ENCODE results near the gene ZNF827.

ZNF827 gene

DNA sequence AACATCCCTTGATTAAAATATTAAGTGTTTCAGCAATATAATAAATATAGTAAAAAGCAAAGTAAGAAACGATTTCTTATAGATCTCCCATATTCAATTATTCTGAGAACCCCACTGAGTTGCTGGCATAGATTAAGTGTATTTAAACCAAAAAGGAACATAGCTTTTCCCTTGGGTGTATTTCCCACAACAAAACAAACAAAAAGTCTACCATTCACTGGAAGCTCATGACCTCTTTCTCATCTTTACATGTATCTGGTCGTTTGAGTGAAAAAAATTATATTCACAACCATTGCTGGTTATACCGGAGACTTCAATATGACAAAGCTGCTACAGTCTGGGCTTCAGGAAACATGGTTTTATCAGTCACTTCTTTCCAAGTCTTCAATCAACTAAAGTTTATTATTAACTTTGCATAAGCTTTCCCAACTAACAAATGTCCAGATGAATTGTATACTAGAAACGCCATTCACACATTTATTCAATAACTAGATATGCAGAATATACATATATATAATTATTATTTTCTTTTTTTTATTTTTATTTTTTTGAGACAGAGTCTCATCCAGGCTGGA, 38.6 kb downstream of the ZNF827 start:
- TF ChIP-seq, protein P1, sequence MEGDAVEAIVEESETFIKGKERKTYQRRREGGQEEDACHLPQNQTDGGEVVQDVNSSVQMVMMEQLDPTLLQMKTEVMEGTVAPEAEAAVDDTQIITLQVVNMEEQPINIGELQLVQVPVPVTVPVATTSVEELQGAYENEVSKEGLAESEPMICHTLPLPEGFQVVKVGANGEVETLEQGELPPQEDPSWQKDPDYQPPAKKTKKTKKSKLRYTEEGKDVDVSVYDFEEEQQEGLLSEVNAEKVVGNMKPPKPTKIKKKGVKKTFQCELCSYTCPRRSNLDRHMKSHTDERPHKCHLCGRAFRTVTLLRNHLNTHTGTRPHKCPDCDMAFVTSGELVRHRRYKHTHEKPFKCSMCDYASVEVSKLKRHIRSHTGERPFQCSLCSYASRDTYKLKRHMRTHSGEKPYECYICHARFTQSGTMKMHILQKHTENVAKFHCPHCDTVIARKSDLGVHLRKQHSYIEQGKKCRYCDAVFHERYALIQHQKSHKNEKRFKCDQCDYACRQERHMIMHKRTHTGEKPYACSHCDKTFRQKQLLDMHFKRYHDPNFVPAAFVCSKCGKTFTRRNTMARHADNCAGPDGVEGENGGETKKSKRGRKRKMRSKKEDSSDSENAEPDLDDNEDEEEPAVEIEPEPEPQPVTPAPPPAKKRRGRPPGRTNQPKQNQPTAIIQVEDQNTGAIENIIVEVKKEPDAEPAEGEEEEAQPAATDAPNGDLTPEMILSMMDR (conservative IDR thresholded peaks at IDR 0.05): no peak
- no peak overlapping the region for H3K27ac ChIP-seq

- no peak overlapping the region for H3K27ac ChIP-seq
- TF ChIP-seq, protein P1 (conservative IDR thresholded peaks at IDR 0.05): no peak
These were observed 39.6 kb downstream of the ZNF827 start for GRCh38 chr4:145898926-145899531.

DNA sequence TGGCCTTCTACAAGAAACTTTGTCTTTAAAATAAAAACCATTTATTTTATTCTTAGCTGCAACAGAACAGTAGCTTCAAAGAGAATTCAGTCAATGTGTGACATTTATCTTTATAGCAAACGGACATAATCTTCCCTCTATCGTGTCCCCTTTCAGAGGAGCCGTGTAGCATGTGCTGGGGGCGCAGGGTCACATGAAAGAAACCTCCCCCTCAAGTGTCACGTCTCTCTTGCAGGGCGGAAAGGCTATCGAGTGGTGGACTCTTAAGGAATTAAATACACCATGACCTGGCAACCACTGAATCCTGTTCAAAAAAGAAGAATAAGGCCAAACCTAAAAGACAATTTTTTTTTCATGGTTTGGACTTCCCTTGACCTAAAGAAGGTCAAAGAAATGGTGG, 40.2 kb downstream of the ZNF827 start:
- TF ChIP-seq, protein P1 (conservative IDR thresholded peaks at IDR 0.05): no peak
- H3K27ac ChIP-seq: no peak overlapping the region

DNA sequence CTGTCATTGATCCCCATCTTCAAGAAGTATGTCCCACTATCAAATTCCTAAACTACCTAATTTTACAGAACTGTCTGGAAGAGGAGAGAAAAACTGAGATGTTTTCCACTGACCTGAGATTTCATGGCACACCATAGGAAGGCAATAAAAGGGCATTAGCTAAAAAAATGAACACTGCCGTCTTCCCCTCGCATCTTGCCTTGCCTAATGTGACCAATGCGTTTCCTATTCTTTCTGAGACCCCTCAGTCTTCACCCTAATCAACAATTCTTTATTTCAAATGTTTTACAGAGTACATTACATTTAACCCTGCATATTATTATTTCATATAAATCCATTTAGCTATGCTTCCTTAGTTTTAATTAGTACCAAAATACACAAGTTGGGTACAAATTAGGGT, 43.6 kb downstream of the ZNF827 start:
- TF ChIP-seq, protein P1 (conservative IDR thresholded peaks at IDR 0.05): no peak
- H3K27ac ChIP-seq: no peak overlapping the region

GRCh38 chr4:145891958-145892357, 46.7 kb downstream of the ZNF827 start:
- H3K27ac ChIP-seq: no peak overlapping the region
- TF ChIP-seq, protein P1 (conservative IDR thresholded peaks at IDR 0.05): no peak

DNA sequence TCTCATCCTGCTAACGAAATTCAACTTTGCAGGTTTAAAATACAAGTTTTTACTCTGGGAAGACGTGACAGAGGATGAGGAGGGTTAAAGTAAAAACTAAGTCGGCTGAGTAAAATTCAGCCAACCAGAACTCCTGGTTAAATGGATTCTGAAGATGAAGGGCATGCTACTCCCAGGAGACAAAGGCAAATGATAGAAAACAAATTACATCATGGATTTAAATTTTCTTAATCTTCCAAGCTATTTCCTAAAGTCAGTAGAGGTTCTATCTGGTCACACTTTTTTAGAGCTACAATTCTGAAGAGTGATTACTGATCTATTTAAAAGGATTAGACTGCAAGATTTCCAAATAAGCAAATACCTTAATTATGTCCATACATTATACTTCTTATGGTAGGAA, 47.9 kb downstream of the ZNF827 start:
- no peak overlapping the region for H3K27ac ChIP-seq
- TF ChIP-seq, protein P1 (conservative IDR thresholded peaks at IDR 0.05): no peak

- no peak overlapping the region for H3K27ac ChIP-seq
- TF ChIP-seq, protein P1 (conservative IDR thresholded peaks at IDR 0.05): no peak; the same call in 1 of the 2 replicates
These were observed 50.2 kb downstream of the ZNF827 start for GRCh38 chr4:145888393-145888792.

Measured in VCaP (cell line).